HK-2 (cell line): Measurements from ENCODE around the gene SSR3.

Experiments
- DNase-seq: peaks from one replicate; pipeline ENCODE4 v3.0.0-alpha.2; 2018; ENCODE audit not compliant: unreplicated experiment

The SSR3 gene

GRCh38 chr3:156491192-156491591 lies 63.7 kb downstream of the SSR3 start:
- no peak for DNase-seq
